Measurements from ENCODE around the gene WDR27.

DNA sequence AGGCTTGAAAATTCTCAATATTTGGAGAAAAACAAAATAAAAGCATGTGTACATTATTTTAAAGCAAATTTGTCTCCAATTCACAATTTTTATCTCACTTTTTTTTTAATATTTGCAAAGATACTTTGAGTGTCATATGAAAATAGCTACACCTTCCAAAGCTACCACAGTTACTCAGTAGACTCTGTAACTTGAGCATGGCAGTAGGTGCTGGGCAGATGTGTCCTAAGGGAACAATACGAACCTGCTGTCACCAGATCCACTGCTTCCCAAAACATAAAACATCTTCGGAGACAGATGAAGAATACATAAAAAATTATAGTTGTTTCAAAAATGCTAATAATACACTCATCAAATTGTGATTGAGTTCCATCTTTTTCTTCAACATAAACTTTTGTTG, 10.6 kb downstream of the WDR27 start:
- TF ChIP-seq ZNF629 (tag by site-specific recombination; IDR thresholded peaks at IDR 0.05): no peak
- TF ChIP-seq YY1 (tag by site-specific recombination; IDR thresholded peaks at IDR 0.05): no peak
- no peak for TF ChIP-seq ZNF121 (tag by site-specific recombination; IDR thresholded peaks at IDR 0.05)
- TF ChIP-seq, protein P1, sequence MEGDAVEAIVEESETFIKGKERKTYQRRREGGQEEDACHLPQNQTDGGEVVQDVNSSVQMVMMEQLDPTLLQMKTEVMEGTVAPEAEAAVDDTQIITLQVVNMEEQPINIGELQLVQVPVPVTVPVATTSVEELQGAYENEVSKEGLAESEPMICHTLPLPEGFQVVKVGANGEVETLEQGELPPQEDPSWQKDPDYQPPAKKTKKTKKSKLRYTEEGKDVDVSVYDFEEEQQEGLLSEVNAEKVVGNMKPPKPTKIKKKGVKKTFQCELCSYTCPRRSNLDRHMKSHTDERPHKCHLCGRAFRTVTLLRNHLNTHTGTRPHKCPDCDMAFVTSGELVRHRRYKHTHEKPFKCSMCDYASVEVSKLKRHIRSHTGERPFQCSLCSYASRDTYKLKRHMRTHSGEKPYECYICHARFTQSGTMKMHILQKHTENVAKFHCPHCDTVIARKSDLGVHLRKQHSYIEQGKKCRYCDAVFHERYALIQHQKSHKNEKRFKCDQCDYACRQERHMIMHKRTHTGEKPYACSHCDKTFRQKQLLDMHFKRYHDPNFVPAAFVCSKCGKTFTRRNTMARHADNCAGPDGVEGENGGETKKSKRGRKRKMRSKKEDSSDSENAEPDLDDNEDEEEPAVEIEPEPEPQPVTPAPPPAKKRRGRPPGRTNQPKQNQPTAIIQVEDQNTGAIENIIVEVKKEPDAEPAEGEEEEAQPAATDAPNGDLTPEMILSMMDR (tag by site-specific recombination; IDR thresholded peaks at IDR 0.05): no peak
- no peak for TF ChIP-seq ZNF335 (tag by site-specific recombination; conservative IDR thresholded peaks at IDR 0.05)
- TF ChIP-seq ZNF544 (tag by site-specific recombination; IDR thresholded peaks at IDR 0.05): no peak
- no peak for TF ChIP-seq ZNF398 (tag by site-specific recombination; IDR thresholded peaks at IDR 0.05)
- TF ChIP-seq ZNF510 (tag by site-specific recombination; IDR thresholded peaks at IDR 0.05; ENCODE audit: insufficient replicate concordance): no peak

Measured in HEK293 (cell line).